Measurements from ENCODE around the gene SPRR2E.
"Not testable (repeated sequence)": the region's sequence is repeated elsewhere in the genome, so short reads cannot be mapped to it uniquely, and the experiment has no call there.

The SPRR2E gene

DNA sequence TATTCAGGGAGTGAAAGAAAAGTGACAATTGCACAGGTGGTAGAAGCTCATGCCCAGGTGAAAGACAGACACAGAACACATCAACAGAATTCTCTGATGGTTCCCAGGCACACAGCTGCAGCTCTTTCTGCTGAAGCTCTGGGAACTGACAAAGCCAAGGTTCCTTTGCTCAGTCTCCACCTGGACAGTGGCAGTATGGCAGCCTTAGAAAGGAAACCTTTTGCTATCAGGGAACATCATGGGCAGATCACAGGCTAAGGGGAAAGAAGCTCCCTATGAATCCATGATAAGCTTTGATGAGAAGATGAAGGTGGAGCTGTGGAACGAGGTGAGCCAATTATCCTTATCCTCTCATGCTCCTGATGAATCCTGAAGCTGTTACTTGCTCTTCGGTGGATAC is 24.1 kb downstream of the SPRR2E start:
- no peak for FAIRE-seq

DNA sequence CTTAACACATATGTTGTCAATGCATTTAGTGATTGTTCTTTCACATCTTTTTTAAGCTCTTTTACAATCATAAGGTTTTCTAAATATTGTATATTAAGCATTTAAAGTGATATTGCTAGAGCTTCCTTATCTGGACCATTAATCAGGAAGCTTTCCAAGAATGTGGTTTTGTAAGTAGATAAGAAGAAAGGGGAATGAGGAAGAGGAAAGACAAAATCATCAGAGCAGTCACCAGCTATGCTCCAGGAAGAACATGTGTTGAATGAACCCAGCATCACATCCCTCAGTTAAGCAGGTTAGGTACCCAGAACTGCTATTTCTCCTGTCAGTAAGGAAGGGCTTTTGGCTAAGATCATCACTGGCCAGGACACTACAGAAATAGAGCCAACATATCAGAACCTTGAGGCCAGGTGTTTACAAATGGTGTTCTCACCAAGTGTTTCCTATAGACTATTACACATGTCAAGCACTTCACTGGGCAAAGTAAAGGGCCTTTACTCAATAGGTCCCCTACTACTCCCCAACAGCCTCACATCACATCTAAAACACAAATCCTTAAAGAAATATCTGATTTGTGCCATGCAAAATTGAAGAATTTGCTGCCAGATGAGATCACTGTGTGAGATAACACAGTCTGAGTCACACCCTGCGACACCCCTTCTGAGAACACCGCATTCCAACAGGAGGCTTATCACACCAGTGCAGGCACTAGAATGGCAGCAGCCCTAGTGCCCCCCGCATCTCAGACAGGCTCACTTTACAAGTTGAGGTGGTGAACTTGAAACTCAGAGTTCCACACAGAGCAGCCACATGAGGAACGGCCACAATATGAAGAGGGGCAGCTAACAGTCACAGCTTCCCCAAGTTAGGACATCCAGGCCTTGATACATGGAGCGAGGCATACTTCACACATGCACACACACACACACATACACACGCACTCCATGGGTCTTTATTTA is 35.2 kb downstream of the SPRR2E start:
- FAIRE-seq (no peak), DNase-seq (ENCODE audit: low spot score) (no peak)

More for the DNA sequence above, 24.1 kb downstream of the SPRR2E start:
- no peak for DNase-seq (ENCODE audit: low spot score)

DNA sequence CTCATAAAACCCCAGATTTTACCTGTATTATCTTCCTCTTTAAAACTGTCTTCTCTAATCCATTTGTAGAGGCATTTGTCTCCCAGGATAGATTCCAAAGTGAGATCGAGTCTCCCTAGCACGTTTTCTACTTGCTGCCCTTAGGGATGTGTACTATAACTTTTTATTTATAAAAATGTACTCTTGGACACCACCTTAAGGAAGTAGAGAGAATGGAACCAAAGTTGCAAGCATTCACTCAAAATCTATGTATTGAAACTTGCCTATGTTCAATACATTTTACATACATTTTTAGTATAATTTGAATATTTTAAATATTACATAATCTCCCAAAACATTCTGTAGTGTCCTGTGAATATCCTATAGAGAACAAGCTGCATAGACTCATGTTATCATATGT is 36.2 kb downstream of the SPRR2E start:
- FAIRE-seq (no peak), DNase-seq (ENCODE audit: low spot score) (no peak)

DNA sequence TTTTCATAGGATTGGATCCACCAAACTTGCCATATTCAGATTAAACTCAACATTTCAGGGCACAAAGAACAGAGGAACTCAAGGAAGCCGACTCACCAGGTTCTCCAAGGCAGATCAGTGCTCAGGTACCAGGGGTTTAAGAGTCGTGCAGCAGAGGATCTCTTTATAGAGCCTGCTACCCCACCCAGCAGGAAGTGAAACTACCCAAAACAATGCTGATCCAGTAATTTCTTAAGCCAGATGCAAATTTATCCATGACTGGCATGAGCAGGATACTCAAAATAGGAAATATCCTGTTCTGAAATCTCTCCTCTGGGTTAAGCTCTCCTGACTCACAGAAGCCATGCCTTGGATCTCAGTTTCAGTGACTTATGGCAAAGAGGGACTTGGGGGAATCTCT is 37.0 kb downstream of the SPRR2E start, which contains the start of gene SPRR2A:
Gene SPRR2A, minus strand, starts transcription at position 138 of the 400 bp plus-strand sequence. CDS start 777 bp downstream, outside the sequence.
- FAIRE-seq = no peak

DNA sequence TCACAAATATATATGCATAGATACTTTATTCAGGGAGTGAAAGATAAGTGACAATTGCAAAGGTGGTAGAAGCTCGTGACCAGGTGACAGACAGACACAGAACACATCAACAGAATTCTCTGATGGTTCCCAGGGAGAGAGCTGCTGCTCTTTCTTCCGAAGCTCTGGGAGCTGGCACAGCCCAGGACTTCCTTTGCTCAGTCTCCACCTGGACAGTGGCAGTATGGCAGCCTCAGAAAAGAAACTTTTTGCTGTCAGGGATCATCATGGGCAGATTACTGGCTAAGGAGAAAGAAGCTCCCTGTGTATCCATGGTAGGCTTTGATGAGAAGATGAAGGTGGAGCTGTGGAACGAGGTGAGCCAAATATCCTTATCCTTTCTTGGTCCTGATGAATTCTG is 38.2 kb downstream of the SPRR2E start:
- not testable (repeated sequence) for FAIRE-seq; DNase-seq (ENCODE audit: low spot score)

More for the DNA sequence above, 37.0 kb downstream of the SPRR2E start, which contains the start of gene SPRR2A:
- no peak for DNase-seq (ENCODE audit: low spot score)

DNA sequence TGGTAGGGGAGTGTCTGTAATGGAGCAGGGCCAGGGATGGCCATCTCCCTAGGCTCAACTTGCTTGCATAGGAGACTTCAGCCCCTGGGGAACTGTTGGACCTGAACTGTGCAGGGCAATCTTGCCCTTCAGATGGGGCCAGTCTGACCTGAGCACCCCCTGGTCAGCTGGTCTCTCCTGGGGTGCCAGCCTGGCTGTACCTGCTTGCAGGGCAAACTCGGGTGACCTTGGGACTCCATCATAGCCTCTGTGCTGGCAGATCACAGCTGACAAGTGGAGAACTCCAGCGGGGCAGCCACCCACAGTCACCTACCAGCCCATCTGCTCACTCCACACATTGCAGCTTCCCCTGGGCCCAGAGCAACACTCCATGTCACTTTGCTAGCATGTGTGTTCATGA is 45.1 kb downstream of the SPRR2E start:
- FAIRE-seq = no peak
- no peak for DNase-seq (ENCODE audit: low spot score)
